ENCODE measurements around the gene CMTR1.
A peak's percentile ranks its signal among the peaks of the same experiment; 100 is the strongest.
"Not testable (repeated sequence)": the region's sequence is repeated elsewhere in the genome, so short reads cannot be mapped to it uniquely, and the experiment has no call there.

CMTR1 gene

GRCh38 chr6:37442416-37443215 is 9.6 kb downstream of the CMTR1 start:
- peaks cover 13% of the 10 kb centered on the region for H3K36me3 ChIP-seq (ENCODE audit: control insufficient read depth, insufficient read depth, low read length)
- H3K27ac ChIP-seq (ENCODE audit: low read depth, low read length), result peak overlapping the region; percentile 30
- H3K4me1 ChIP-seq (ENCODE audit: control insufficient read depth, insufficient read depth, low read length), result no peaks in the 10 kb centered on the region
- H3K9ac ChIP-seq (ENCODE audit: low read length), result no peak overlapping the region
- no peaks in the 10 kb centered on the region for H3K27me3 ChIP-seq (ENCODE audit: control insufficient read depth, insufficient read depth, low read length)
- H3K4me3 ChIP-seq (ENCODE audit: low read length), result no peak overlapping the region

- H3K9ac ChIP-seq (ENCODE audit: low read length); H3K27me3 ChIP-seq (ENCODE audit: control insufficient read depth, insufficient read depth, low read length); H3K4me1 ChIP-seq (ENCODE audit: control insufficient read depth, insufficient read depth, low read length); H3K4me3 ChIP-seq (ENCODE audit: low read length): not testable (repeated sequence)
- Histone ChIP-seq H3K36me3 (ENCODE audit: control insufficient read depth, insufficient read depth, low read length) (peaks cover 11% of the 10 kb centered on the region), H3K27ac (ENCODE audit: low read depth, low read length) (peak overlapping the region; percentile 30)
Observed at GRCh38 chr6:37443216-37443542, 10.2 kb downstream of the CMTR1 start.

- Histone ChIP-seq H3K9ac (ENCODE audit: low read length) (no peak overlapping the region), H3K36me3 (ENCODE audit: control insufficient read depth, insufficient read depth, low read length) (peaks cover 14% of the 10 kb centered on the region), H3K27me3 (ENCODE audit: control insufficient read depth, insufficient read depth, low read length) (no peaks in the 10 kb centered on the region), H3K4me1 (ENCODE audit: control insufficient read depth, insufficient read depth, low read length) (peaks cover 12% of the 10 kb centered on the region), H3K4me3 (ENCODE audit: low read length) (no peak overlapping the region), H3K27ac (ENCODE audit: low read depth, low read length) (no peak overlapping the region)
Observed at GRCh38 chr6:37449984-37450383, 17.0 kb downstream of the CMTR1 start.

GRCh38 chr6:37451441-37452193 is 18.6 kb downstream of the CMTR1 start:
- H3K27me3 ChIP-seq (ENCODE audit: control insufficient read depth, insufficient read depth, low read length), result no peaks in the 10 kb centered on the region
- H3K36me3 ChIP-seq (ENCODE audit: control insufficient read depth, insufficient read depth, low read length), result peaks cover 14% of the 10 kb centered on the region
- H3K4me3 ChIP-seq (ENCODE audit: low read length), result no peak overlapping the region
- H3K27ac ChIP-seq (ENCODE audit: low read depth, low read length), result peak overlapping the region; percentile 68
- H3K9ac ChIP-seq (ENCODE audit: low read length), result no peak overlapping the region
- peaks cover 14% of the 10 kb centered on the region for H3K4me1 ChIP-seq (ENCODE audit: control insufficient read depth, insufficient read depth, low read length)

GRCh38 chr6:37452522-37452921 is 19.5 kb downstream of the CMTR1 start:
- peaks cover 20% of the 10 kb centered on the region for H3K4me1 ChIP-seq (ENCODE audit: control insufficient read depth, insufficient read depth, low read length)
- peak overlapping the region; percentile 68 for H3K27ac ChIP-seq (ENCODE audit: low read depth, low read length)
- H3K9ac ChIP-seq (ENCODE audit: low read length), result no peak overlapping the region
- H3K36me3 ChIP-seq (ENCODE audit: control insufficient read depth, insufficient read depth, low read length), result peaks cover 8% of the 10 kb centered on the region
- no peak overlapping the region for H3K4me3 ChIP-seq (ENCODE audit: low read length)
- H3K27me3 ChIP-seq (ENCODE audit: control insufficient read depth, insufficient read depth, low read length), result no peaks in the 10 kb centered on the region

- Histone ChIP-seq H3K27me3 (ENCODE audit: control insufficient read depth, insufficient read depth, low read length) (no peaks in the 10 kb centered on the region), H3K27ac (ENCODE audit: low read depth, low read length) (peak overlapping the region; percentile 80), H3K36me3 (ENCODE audit: control insufficient read depth, insufficient read depth, low read length) (peaks cover 13% of the 10 kb centered on the region), H3K4me3 (ENCODE audit: low read length) (no peak overlapping the region), H3K9ac (ENCODE audit: low read length) (no peak overlapping the region), H3K4me1 (ENCODE audit: control insufficient read depth, insufficient read depth, low read length) (peaks cover 20% of the 10 kb centered on the region)
Observed at GRCh38 chr6:37454420-37455140, 21.6 kb downstream of the CMTR1 start.

GRCh38 chr6:37456126-37456525 is 23.1 kb downstream of the CMTR1 start:
- H3K9ac ChIP-seq (ENCODE audit: low read length), result no peak overlapping the region
- H3K4me3 ChIP-seq (ENCODE audit: low read length), result no peak overlapping the region
- H3K27ac ChIP-seq (ENCODE audit: low read depth, low read length), result peak overlapping the region; percentile 27
- H3K36me3 ChIP-seq (ENCODE audit: control insufficient read depth, insufficient read depth, low read length), result peaks cover 23% of the 10 kb centered on the region
- peaks cover 20% of the 10 kb centered on the region for H3K4me1 ChIP-seq (ENCODE audit: control insufficient read depth, insufficient read depth, low read length)
- no peaks in the 10 kb centered on the region for H3K27me3 ChIP-seq (ENCODE audit: control insufficient read depth, insufficient read depth, low read length)

- Histone ChIP-seq H3K4me1 (ENCODE audit: control insufficient read depth, insufficient read depth, low read length) (peaks cover 20% of the 10 kb centered on the region), H3K4me3 (ENCODE audit: low read length) (no peak overlapping the region), H3K36me3 (ENCODE audit: control insufficient read depth, insufficient read depth, low read length) (peaks cover 31% of the 10 kb centered on the region), H3K27me3 (ENCODE audit: control insufficient read depth, insufficient read depth, low read length) (no peaks in the 10 kb centered on the region), H3K27ac (ENCODE audit: low read depth, low read length) (peak overlapping the region; percentile 27), H3K9ac (ENCODE audit: low read length) (no peak overlapping the region)
Observed at GRCh38 chr6:37456816-37457560, 24.0 kb downstream of the CMTR1 start.

- Histone ChIP-seq H3K27ac (ENCODE audit: low read depth, low read length) (no peak overlapping the region), H3K9ac (ENCODE audit: low read length) (no peak overlapping the region), H3K27me3 (ENCODE audit: control insufficient read depth, insufficient read depth, low read length) (no peaks in the 10 kb centered on the region), H3K4me3 (ENCODE audit: low read length) (no peak overlapping the region), H3K36me3 (ENCODE audit: control insufficient read depth, insufficient read depth, low read length) (peaks cover 34% of the 10 kb centered on the region), H3K4me1 (ENCODE audit: control insufficient read depth, insufficient read depth, low read length) (peaks cover 8% of the 10 kb centered on the region)
Observed at GRCh38 chr6:37459981-37460800, 27.2 kb downstream of the CMTR1 start.

GRCh38 chr6:37460805-37461204 is 27.8 kb downstream of the CMTR1 start:
- Histone ChIP-seq H3K9ac (ENCODE audit: low read length) (no peak overlapping the region), H3K27me3 (ENCODE audit: control insufficient read depth, insufficient read depth, low read length) (no peaks in the 10 kb centered on the region), H3K36me3 (ENCODE audit: control insufficient read depth, insufficient read depth, low read length) (peaks cover 32% of the 10 kb centered on the region), H3K27ac (ENCODE audit: low read depth, low read length) (no peak overlapping the region), H3K4me3 (ENCODE audit: low read length) (no peak overlapping the region), H3K4me1 (ENCODE audit: control insufficient read depth, insufficient read depth, low read length) (peaks cover 8% of the 10 kb centered on the region)

GRCh38 chr6:37463110-37463509 is 30.1 kb downstream of the CMTR1 start:
- peaks cover 28% of the 10 kb centered on the region for H3K36me3 ChIP-seq (ENCODE audit: control insufficient read depth, insufficient read depth, low read length)
- no peaks in the 10 kb centered on the region for H3K4me1 ChIP-seq (ENCODE audit: control insufficient read depth, insufficient read depth, low read length)
- H3K27me3 ChIP-seq (ENCODE audit: control insufficient read depth, insufficient read depth, low read length), result no peaks in the 10 kb centered on the region
- H3K27ac ChIP-seq (ENCODE audit: low read depth, low read length), result no peak overlapping the region
- H3K4me3 ChIP-seq (ENCODE audit: low read length), result no peak overlapping the region
- no peak overlapping the region for H3K9ac ChIP-seq (ENCODE audit: low read length)

Measured in rectal smooth muscle tissue (tissue), 1 donor.